Gastroesophageal sphincter (tissue), 4 donors: ENCODE measurements around the gene GMIP. TPM values are rescaled to one million over a fixed set of nuclear protein-coding genes. Genes with fewer than 3 reads are reported as not detected.

Experiments used
- ATAC-seq: fragments of 150-250 bp; one replicate; pipeline ENCODE4 v1.9.1; 2016; ENCODE audit warnings: mild to moderate bottlenecking, moderate library complexity
- H3K27ac ChIP-seq, 4 donors: fragments of 200-600 bp; sonication (generic) in 3 of 4; 1 replicate in 3 of 4; 2 replicates in 1 of 4; pipeline ENCODE4 v1.5.1; 2016 to 2019
- H3K27me3 ChIP-seq: fragments of 200-600 bp; sonication (generic); one replicate; pipeline ENCODE4 v1.5.1; 2019
- H3K36me3 ChIP-seq, 2 donors: fragments of 200-600 bp; sonication (generic); one replicate each; pipeline ENCODE4 v1.5.1; 2019; ENCODE audit warnings: control low read depth in 1 of 2
- H3K4me1 ChIP-seq, 3 donors: fragments of 200-600 bp; sonication (generic); 1 replicate in 2 of 3; 2 replicates in 1 of 3; pipeline ENCODE4 v1.5.1; 2016 to 2019; ENCODE audit warnings: control low read depth in 2 of 3
- H3K4me3 ChIP-seq, 2 donors: fragments of 200-600 bp; sonication (generic); one replicate each; pipeline ENCODE4 v1.5.1; 2019; ENCODE audit warnings: mild to moderate bottlenecking in 1 of 2, moderate library complexity in 1 of 2
- H3K9me3 ChIP-seq, 3 donors: fragments of 200-600 bp; sonication (generic); one replicate each; pipeline ENCODE4 v1.5.1; 2017 to 2019; ENCODE audit warnings: control low read depth in 2 of 3
- EP300 ChIP-seq: sonication (generic); formaldehyde crosslinking; IDR thresholded peaks from one replicate; pipeline ENCODE4 v1.6.1; 2017; ENCODE audit warnings: antibody characterized with exemption, mild to moderate bottlenecking
- POLR2A ChIP-seq, 2 donors: fragments of 450-650 bp; IDR thresholded peaks; one replicate each; pipeline ENCODE4 v1.6.1; 2017; ENCODE audit warnings: antibody characterized with exemption in 2 of 2, mild to moderate bottlenecking in 2 of 2, moderate library complexity in 1 of 2
- POLR2AphosphoS5 ChIP-seq: sonication (generic); formaldehyde crosslinking; IDR thresholded peaks from one replicate; pipeline ENCODE4 v1.6.1; 2017; ENCODE audit warnings: antibody characterized with exemption
- WGBS, 2 donors: methylation state at CpG; one replicate each; pipeline ENCODE4 v1.1.5; 2018; ENCODE audit warnings: low coverage in 1 of 2; 5-methylcytosine and 5-hydroxymethylcytosine counted together
- total RNA-seq, 4 donors: library from RNA; depleted of rRNA; stranded (reverse); fragments of >200 nt; gene quantifications; one replicate each; pipeline ENCODE4 v1.1.0, GENCODE V29; 2016
- TF ChIP-seq, protein P1 (sequence below), 4 experiments: fragments of 200-600 bp in 2 of 4; fragments of 450-650 bp in 2 of 4; sonication (generic) in 1 of 4; IDR thresholded peaks; one replicate each; pipeline ENCODE4 v1.5.1; 2017 to 2019; ENCODE audit warnings: antibody characterized with exemption in 4 of 4, mild to moderate bottlenecking in 2 of 4, moderate library complexity in 2 of 4

The GMIP gene
- total RNA-seq, 4 donors from 2014 or later: 7.7 to 11.2 (median 8.0) TPM

DNA sequence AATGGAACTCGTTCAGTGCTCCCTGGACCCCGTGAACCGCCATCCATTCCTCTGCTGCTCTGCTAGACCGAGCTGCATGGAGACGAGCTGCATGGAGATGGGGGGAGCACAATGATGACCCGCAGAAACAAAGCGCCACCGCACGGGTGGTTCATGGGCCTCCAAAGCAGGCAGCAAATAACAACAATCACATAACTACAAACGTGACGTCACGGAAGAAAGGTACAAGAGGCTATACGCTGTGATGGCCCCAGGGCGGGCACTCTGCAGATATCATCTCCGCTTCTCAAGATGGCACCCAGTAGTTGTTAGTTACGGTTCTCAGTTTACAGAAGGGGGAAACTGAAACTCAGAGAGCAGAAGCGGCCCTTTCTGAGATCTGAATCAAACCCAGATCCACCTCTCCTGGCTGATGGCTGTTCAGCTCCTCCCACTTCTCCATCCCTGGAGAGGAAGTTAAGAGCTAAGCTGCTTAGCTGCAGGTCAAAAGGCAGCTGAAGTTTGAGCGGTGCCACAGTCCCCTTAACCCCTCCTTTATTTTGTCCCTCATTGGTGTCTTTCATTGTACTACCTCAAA lies 18.3 kb upstream of the GMIP start:
- Histone ChIP-seq H3K36me3 (peaks cover 0 to 49% of the 10 kb centered on the region in 2 donors), H3K4me3 (no peak overlapping the region), H3K27ac (no peak overlapping the region), H3K4me1 (peaks cover 0 to 32% (median 18%) of the 10 kb centered on the region in 3 donors), H3K9me3 (no peaks in the 10 kb centered on the region), H3K27me3 (no peaks in the 10 kb centered on the region)
- WGBS, 2 donors: 42 to 62% methylated on average over 2 to 11 of the region's 18 CpGs
- ATAC-seq: no peak
- no peak for TF ChIP-seq POLR2A (IDR thresholded peaks at IDR 0.05)
- TF ChIP-seq, protein P1, sequence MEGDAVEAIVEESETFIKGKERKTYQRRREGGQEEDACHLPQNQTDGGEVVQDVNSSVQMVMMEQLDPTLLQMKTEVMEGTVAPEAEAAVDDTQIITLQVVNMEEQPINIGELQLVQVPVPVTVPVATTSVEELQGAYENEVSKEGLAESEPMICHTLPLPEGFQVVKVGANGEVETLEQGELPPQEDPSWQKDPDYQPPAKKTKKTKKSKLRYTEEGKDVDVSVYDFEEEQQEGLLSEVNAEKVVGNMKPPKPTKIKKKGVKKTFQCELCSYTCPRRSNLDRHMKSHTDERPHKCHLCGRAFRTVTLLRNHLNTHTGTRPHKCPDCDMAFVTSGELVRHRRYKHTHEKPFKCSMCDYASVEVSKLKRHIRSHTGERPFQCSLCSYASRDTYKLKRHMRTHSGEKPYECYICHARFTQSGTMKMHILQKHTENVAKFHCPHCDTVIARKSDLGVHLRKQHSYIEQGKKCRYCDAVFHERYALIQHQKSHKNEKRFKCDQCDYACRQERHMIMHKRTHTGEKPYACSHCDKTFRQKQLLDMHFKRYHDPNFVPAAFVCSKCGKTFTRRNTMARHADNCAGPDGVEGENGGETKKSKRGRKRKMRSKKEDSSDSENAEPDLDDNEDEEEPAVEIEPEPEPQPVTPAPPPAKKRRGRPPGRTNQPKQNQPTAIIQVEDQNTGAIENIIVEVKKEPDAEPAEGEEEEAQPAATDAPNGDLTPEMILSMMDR (IDR thresholded peaks at IDR 0.05): no peak
- no peak for TF ChIP-seq EP300
- no peak for TF ChIP-seq POLR2AphosphoS5

DNA sequence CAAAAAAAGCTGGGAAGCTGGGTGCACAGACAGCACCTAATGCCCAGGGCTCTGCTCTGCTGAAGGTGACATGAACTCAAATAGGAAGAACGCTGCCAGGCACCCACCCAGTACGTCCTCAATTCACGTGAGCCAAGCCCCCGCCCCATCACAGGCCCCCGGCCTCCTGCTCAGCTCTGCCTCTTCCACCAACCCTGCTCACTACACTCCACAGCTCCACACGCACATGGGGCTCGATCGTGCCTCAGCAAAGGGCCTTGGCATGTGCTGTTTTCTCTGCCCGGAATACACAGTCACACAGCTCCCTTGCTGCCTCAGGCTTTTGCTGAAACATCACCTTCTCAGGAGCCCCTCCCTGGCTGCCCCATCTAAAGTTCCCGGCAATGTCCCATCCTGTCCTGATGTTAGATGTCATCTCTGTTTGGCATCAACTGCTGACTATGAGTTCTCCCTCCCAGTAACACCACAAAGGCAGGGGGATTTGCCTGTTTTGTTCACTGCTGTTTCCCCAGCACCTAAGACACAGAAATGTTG lies 17.8 kb upstream of the GMIP start:
- Histone ChIP-seq H3K36me3 (peaks cover 0 to 54% of the 10 kb centered on the region in 2 donors), H3K4me1 (peaks cover 0 to 32% (median 18%) of the 10 kb centered on the region in 3 donors), H3K4me3 (no peak overlapping the region), H3K9me3 (no peaks in the 10 kb centered on the region), H3K27me3 (no peaks in the 10 kb centered on the region), H3K27ac (no peak overlapping the region)
- WGBS, 2 donors: 44 to 92% methylated on average over 2 of the region's 10 CpGs
- no peak for ATAC-seq
- TF ChIP-seq EP300: no peak
- TF ChIP-seq POLR2A (IDR thresholded peaks at IDR 0.05): no peak
- TF ChIP-seq, protein P1 (IDR thresholded peaks at IDR 0.05): no peak

DNA sequence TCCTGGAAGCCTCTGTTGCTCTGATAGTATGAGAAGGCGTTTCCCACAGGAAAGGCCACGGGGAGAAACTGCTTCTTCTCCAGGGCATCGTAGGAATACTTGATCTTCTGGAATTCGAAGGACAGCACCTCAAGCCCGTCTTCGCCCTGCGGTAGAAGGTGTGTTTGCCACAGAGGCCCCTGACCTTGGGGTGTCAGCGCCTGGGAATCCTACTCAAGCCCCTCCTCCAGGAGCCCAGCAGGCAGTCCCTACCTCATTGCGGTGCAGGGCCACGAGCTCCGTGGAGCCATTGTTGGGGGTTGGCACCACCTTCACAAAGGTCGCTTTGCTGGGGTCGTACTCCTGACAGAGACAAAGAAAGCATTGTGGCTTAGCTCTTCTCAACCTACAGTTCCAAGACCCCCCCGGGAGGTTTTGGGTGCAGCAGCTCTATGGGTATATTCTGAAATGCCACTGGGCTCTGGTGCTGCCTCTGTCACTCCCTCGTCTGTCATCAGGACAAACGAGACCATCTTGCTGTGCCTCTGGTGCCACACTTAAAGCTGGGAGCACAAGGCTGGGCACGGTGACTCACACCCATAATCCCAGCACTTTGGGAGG lies 16.3 kb upstream of the GMIP start:
- ATAC-seq: no peak
- no peak overlapping the region for H3K4me3 ChIP-seq
- no peaks in the 10 kb centered on the region for H3K27me3 ChIP-seq
- H3K4me1 ChIP-seq: peaks cover 0 to 32% (median 18%) of the 10 kb centered on the region in 3 donors
- 75 to 83% methylated on average over 1 to 8 of the region's 17 CpGs for WGBS, 2 donors
- H3K36me3 ChIP-seq: peaks cover 0 to 69% of the 10 kb centered on the region in 2 donors
- no peak overlapping the region for H3K27ac ChIP-seq
- no peak for TF ChIP-seq POLR2AphosphoS5
- TF ChIP-seq EP300: no peak
- TF ChIP-seq POLR2A (IDR thresholded peaks at IDR 0.05): no peak
- TF ChIP-seq, protein P1 (IDR thresholded peaks at IDR 0.05): no peak
- no peaks in the 10 kb centered on the region for H3K9me3 ChIP-seq

DNA sequence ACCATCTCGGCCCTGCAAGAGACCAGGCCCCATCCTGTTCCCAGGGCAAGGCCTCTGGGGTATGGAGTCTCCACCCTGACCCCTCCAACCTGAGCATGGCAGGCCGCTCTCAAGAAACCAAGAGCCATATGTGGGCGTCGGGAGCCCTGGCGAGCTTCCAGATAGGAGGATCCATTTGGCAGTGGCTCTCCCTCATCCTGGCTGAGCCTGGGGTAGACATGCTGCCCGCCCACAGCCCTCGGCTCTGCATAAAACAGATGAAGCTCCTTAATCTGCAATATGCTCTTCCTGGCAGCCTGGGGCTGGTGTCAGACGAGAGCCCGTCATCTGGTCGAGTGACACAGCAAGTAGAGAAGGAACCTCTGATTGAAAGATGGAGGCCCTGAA lies 13.9 kb upstream of the GMIP start:
- WGBS, 2 donors: 34% methylated on average over 3 of the region's 10 CpGs; no CpG with 5 or more reads in 1 of the 2 donors
- Histone ChIP-seq H3K36me3 (peaks cover 0 to 93% of the 10 kb centered on the region in 2 donors), H3K27ac (no peak overlapping the region), H3K27me3 (no peaks in the 10 kb centered on the region), H3K4me1 (peaks cover 0 to 19% (median 13%) of the 10 kb centered on the region in 3 donors), H3K9me3 (no peaks in the 10 kb centered on the region), H3K4me3 (no peak overlapping the region)
- no peak for ATAC-seq
- TF ChIP-seq POLR2A (IDR thresholded peaks at IDR 0.05) (no peak), EP300 (no peak)

DNA sequence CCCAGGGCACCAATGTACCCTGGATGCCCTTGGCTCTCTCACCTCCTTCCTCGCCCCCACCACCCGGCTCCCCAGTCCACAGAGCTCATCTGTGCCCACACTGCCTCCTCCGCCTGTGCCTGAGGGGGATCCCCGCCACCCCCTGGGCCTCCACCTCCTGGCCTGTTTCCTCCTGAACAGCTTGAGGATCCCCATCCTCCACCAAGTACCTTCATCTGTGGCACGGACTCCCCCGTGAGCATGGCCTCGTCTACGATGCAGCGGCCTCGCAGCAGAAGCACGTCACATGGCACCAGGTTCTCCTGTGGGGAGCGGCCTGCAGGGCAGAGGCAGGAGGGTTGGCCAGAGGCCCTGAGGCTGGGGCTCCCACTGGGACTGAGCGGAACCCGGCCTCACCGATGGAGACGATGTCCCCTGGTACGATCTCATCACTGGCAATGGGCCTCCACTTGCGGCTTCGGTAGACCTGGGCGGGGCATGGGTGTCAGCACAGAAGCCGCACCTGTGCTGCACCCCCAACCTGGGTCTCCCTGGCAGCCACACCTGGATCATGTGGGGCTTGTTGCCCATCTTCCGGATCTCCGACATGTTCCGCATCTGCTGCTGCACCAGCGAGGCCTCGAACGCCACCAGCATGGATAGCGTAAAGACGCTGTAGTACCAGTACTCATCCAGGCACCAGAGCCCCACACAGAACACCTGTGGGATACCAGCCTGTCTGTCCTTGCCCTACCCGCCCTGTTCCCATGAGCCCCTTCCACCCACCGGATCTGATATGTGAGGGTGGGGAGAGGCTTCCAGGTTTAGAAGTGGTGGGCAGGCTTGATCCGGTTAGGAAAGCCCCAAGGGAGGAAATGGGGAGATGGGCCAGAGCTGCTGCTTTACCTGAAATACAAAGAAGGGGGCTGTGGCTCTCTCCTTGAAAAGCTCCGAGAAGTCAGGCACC lies 13.3 kb upstream of the GMIP start:
- no peak overlapping the region for H3K27ac ChIP-seq
- H3K4me3 ChIP-seq: no peak overlapping the region
- H3K36me3 ChIP-seq: peaks cover 0 to 95% of the 10 kb centered on the region in 2 donors
- peaks cover 0 to 13% (median 6%) of the 10 kb centered on the region in 3 donors for H3K4me1 ChIP-seq
- ATAC-seq: no peak
- WGBS, 2 donors: 95% methylated on average over 8 of the region's 33 CpGs; no CpG with 5 or more reads in 1 of the 2 donors
- TF ChIP-seq POLR2AphosphoS5 (no peak), EP300 (no peak), POLR2A (IDR thresholded peaks at IDR 0.05) (no peak)
- TF ChIP-seq, protein P1 (IDR thresholded peaks at IDR 0.05): no peak
- no peaks in the 10 kb centered on the region for H3K27me3 ChIP-seq
- no peaks in the 10 kb centered on the region for H3K9me3 ChIP-seq
